NCI-H187 (cell line): ENCODE data around the gene ACOT8.
"Not testable (repeated sequence)": the region's sequence is repeated elsewhere in the genome, so short reads cannot be mapped to it uniquely, and the experiment has no call there.

Source experiments
- DNase-seq, 2 experiments: peaks; one replicate each; lab custom pipeline; 2025; lab: John Stamatoyannopoulos, UW

The ACOT8 gene

DNA sequence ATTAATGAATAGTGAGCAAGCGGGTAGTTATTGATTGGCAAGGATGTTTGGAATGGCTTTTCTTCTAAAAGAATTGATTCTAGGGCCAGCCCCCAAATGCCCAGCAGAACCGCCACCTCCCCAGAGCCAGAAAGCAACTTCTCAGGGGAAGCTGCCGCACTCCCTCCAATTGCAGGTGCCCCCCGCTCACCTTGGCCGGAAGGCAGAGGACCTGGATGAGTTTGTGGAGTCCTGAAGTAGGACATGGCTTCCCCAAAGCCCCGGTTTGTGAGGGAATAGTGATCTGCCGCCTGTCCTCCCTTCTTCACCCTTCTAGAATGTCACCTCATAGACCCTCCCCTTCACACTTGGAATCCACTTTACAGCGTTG is 30.1 kb upstream of the ACOT8 start, which contains the start of gene SPATA25:
Gene SPATA25, minus strand, starts transcription at position 277 of the 370 bp plus-strand sequence. Its CDS starts 32 bp downstream, at position 245.
- no peak for DNase-seq

DNA sequence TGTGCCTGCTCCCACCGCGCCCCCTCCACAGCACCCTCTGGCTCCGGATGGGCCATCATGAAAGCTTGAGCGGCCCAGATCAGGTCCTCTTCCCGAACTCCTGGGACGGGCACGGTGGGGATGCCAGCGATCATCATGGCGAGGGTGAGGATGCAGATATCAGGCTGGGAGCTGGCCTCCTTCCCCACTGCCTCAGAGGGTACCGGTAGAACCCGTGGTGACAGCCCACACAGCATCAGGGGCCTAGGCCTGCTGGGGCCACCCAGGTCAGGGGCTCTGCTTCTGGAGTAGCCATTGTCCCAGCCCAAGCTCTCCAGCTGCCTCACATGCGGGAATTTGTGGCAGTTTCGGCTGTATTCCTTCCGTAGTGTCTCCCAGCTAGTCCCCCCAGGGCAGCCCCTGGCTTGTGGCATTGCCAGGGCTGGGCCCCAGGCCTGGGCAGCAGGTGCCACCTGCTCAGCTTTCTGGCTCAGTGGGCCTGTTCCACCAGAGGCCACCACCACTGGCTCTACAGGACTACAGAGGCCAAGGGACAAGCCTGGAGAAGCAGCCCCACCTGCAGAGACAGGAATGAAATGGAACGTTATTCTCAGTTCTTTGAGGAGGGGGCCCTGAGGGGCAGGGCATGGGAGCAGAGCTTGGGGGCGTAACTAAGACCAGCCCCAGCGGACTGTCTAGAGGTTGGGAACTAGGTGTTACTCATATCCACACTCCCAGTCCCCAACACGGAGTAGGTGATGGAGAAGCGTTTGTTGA is 29.6 kb upstream of the ACOT8 start:
- no peak for DNase-seq

DNA sequence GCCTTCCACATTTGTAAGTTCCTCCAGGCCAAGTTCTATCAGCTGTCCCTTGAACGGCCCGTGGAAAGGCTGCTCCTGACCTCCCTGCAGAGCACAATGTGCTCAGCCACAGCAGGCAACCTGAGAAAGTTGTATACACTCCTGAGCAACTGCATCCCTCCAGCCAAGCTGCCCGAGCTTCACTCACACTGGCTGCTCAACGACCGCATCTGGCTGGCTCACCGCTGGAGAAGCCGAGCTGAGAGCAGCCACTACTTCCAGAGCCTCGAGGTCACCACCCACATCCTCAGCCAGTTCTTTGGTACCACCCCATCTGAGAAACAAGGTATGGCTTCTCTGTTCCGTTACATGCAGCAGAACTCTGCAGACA is 25.9 kb upstream of the ACOT8 start:
- DNase-seq: no peak

GRCh38 chr20:45882469-45883099 is 25.4 kb upstream of the ACOT8 start:
- DNase-seq: no peak

- peak; percentile 95 to 99 for DNase-seq
Measured at GRCh38 chr20:45880988-45881788, 24.0 kb upstream of the ACOT8 start, which contains the start of gene ZSWIM1. Gene ZSWIM1 (plus strand): TSS chr20:45881227. CDS start chr20:45882593, 1,366 bp downstream.

- no peak for DNase-seq
Measured at GRCh38 chr20:45878076-45878761, 21.0 kb upstream of the ACOT8 start.

- DNase-seq: no peak
Measured at GRCh38 chr20:45874576-45874975, 17.4 kb upstream of the ACOT8 start.

GRCh38 chr20:45874104-45874481 is 16.9 kb upstream of the ACOT8 start:
- not testable (repeated sequence) for DNase-seq

DNA sequence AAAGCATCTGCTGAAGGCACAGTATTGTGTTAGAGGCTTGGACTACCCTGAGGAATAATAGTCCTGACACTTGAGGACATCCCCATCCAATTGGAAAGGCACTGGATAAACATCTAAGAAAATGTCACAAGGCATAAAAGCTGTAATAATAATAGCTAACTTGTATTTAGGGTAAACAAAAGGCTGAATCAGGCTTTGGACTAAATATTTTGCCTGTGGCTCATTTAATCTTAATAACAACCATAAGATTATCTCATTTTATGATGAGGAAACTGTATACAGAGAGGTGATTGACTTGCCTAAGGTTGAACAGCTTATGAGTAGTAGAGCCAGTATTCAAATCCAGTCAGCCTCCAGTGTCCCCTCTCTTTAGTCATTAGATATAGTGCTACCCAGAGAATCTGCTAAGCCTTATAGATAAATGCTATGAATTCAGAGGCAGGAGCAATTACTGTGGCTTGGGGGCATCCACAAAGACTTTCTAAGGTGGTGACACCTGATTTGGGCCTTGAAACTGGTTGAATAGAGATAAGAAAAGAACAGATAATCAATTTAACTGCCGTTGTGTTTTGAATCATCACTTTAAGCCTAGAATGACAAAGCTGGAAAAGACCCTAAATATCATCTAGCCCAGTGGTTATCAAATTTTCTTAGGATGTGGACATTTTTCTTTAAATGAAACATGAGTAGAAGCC is 16.4 kb upstream of the ACOT8 start:
- DNase-seq: no peak

DNA sequence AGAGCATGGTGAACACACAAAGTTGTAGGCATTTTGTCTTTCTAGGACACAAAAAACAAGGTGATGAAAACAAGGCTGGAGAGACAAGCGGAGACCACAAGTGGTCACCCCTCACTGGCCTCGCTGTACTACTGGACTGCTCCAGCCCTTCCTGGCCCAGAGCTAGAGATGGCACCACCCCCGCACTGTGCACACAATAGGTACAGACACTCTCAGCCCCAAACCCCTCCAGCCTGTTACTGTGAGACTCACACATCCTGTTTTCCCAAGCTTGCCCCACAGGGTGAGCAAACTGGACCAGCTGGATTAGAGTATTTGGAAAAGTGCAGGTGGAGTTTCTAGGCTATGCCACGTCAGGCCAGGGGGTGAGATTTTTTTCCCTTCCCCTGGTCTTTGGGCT is 15.4 kb upstream of the ACOT8 start:
- DNase-seq: no peak

DNA sequence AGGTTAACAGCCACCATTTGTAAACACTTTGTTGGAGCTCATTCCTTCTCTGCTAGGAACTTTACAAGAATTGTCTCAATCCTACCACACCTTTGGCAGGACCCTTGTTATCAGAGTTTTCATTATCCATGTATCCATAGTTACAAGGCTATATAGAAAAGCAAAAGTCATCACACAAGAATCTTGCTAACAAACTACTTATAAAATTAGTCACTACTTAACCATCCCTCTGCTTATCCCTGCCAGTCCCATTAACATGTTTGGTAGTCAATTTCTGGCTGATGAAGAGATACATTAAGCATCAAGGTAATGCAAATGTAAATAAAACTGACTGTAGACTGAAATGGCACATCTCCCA is 10.6 kb upstream of the ACOT8 start:
- no peak for DNase-seq

DNA sequence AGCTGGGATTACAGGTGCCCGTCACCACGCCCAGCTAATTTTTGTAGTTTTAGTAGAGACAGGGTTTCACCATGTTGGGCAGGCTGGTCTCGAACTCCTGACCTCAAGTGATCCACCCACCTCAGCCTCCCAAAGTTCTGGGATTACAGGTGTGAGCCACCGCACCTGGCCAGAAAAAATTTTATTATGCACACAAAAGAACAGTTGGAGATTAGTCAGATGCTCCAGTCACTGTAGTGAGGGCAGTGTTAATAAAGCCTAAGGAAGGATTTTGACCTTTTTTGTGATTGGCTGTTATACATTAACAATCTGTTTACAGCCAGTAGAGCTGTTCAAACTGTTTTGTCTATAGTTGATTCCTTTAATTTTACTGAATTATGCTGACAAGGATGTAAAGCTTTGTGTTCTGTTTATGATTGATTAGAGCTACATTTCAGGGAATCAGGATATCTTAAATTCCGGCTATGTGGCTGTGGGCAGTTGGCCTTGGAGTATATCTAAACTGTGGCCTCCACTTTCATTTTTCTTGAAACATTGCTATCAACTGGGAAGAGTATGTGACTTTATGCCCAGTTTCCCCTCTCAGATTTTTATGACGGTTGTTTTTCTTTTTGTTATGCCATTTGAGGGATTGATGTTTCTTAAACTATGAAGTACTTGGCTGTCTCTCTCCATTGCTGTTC is 10.1 kb upstream of the ACOT8 start:
- DNase-seq: no peak

DNA sequence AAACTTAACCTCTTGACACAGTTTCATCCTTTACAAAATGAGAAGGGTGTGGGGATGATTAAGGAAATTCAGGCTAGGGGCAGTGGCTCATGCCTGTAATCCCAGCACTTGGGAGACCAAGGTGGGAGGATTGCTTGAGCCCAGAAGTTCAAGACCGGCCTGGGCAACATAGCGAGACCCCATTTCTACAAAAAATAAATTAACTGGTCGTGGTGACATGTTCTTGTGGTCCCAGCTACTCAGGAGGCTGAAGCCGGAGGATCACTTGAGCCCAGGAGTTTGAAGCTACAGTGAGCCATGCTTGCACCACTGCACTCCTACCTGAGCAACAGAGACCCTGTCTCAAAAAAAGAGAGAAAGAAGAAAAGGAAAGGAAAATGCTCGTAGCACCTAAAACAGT is 9.3 kb upstream of the ACOT8 start:
- DNase-seq: no peak

DNA sequence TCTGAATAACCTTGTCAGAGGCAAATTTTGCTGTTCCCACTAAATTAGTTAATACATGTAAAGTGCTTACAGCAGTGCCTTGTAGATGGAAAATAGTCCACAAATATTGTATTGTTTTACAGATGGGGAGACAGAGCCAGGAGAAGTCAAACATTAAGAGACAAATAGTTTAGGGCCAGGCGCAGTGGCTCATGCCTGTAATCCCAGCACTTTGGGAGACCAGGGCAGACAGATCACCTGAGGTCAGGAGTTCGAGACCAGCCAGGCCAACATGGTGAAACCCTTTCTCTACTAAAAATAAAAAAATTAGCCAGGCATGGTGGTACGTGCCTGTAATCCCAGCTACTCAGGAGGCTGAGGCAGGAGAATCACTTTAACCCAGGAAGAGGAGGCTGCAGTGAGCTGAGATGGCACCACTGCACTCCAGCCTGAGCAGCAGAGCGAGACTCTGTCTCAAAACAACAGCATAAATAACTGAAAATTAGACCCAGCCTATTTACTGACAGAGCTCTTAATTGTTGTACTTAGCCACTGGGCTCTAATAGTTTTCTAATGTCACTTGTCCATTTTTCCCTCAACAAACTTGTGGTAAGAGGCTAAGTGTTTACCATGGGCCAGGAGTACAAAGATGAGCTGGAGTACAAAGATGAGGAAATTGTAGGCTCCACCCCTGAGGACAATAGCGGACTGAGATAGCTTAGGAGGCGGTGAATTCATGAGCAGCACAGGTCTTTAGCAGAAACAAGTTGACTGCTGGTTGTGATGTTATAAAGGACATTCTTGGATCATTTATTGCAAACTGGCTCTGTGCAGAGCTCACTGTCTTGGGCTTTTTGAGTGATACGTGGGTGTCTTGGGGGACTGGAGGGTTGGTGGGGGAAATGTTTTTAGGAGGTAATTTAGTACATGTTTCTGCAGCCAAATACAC is 6.6 kb upstream of the ACOT8 start:
- DNase-seq: no peak

DNA sequence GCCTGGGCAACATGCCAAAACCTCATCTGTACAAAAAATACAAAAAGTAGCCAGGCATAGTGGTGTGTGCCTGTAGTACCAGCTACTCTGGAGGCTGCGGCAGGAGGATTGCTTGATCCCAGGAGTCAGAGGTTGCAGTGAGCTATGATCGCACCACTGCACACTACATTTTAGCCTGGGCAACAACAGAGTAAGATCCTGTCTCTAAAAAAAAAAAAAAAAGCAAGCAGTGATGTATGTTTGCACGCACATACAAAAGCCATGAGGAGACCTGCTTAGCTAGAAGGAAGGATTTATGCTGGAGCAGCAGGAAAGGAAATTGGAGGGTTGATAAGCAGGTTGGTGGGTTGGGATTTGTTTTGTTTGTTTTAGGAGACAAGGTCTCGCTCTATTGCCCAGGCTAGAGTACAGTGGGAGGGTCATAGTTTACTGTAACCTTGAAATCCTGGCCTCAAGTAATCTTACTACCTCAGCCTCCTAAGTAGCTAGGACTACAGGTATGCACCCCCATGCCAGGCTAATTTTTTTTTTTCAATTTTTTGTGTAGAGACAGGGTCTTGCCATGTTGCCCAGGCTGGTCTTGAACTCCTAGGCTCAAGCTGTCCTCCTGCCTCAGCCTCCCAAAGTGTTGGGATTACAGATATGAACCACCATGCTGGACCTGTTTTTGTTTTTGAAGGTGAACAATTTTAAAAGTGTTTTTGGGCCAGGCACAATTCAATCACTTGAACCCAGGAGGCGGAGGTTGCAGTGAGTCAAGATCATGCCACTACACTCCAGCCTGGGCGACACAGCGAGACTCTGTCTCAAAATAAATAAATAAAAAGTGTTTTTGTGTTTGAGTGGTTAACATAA is 4.3 kb upstream of the ACOT8 start:
- DNase-seq: no peak

DNA sequence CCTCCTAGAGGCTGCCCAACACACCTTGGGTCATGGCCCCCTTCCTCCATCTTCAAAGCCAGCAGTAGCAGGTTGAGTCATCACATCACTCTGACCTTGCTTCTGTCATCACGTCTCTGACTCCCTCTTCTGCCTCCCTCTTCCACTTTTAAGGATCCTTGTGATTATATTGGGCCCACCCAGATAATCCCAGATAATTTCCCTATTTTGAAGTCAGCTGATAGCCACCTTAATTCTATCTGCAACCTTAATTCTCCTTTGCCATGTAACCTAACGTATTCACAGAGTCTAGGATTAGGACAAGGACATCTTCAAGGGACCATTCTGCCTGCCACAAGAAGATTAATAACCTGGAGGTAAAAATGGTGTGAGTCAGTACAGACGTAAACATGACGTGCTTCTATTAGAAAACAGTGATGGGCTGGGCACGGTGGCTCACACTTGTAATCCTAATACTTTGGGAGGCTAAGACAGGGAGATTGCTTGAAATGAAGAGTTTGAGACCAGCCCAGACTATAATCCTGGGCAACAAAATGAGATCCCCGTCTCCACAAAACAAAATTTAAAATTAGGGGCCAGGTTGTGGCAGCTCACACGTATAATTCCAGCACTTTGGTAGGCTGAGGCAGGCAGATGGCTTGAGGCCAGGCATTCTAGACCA is 3.5 kb upstream of the ACOT8 start:
- DNase-seq: no peak

DNA sequence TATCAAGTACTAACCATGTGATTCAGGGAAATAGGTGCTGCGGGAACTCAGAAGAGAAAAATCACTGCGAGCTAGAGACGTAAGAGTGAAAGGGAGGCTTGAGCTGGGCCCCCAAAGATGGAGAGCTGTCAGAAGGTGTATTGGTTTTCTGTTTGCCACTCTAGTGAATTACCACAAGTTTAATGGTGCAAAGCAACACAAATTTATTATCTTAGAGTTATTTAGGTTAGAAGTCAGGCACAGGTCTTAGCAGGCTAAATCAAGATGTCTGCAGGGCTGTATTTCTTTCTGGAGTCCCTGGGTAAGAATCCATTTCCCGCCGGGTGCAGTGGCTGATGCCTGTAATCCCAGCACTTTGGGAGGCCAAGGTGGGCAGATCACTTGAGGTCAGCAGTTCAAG is 2.7 kb upstream of the ACOT8 start:
- DNase-seq: no peak

- no peak for DNase-seq
Measured at GRCh38 chr20:45857882-45858216, 657 bp upstream of the ACOT8 start.

DNA sequence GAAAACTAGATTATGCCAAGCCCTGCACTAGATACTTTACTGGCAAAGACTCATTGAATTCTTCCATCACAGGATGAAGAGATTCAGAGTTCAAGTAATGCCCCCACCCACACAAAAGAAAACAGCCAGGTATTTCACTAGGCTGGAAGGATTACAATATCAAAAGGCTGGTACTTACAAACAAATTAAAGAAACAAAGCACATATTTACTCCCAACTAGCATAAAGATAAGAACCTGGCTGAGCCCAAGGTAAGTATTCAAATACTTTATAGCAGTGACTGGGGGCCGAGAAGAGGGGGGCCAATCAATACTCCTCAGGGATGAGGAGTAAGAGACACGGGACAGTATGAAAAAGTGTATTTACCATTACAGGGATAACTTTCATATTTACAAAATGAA is 3.7 kb downstream of the ACOT8 start:
- no peak for DNase-seq
